RWPE1 (cell line): ENCODE results near the gene GALNT6.

Source experiments
- CTCF ChIA-PET: fragments of 350-600 bp; sonication (Branson Sonifier 250); formaldehyde crosslinking; extraction: SDS; loops from one replicate; lab custom pipeline; 2021; lab: Yijun Ruan, JAX
- POLR2A ChIA-PET: fragments of 400-600 bp; formaldehyde crosslinking; extraction: SDS; loops from one replicate; lab custom pipeline; 2020; ENCODE audit warnings: antibody characterized with exemption; ENCODE audit not compliant: low non-redundant PET; lab: Yijun Ruan, JAX
- DNase-seq: peaks from one replicate; pipeline ENCODE4 v3.0.0; 2012; ENCODE audit warnings: low spot score
- H3K27ac ChIP-seq: fragments of 450-650 bp; 2 replicates; pipeline ENCODE4 v1.5.1; 2017
- CTCF ChIP-seq: fragments of 450-650 bp; conservative IDR thresholded peaks from 2 replicates; pipeline ENCODE4 v1.5.1; 2017; ENCODE audit warnings: low read depth, mild to moderate bottlenecking

Gene GALNT6

DNA sequence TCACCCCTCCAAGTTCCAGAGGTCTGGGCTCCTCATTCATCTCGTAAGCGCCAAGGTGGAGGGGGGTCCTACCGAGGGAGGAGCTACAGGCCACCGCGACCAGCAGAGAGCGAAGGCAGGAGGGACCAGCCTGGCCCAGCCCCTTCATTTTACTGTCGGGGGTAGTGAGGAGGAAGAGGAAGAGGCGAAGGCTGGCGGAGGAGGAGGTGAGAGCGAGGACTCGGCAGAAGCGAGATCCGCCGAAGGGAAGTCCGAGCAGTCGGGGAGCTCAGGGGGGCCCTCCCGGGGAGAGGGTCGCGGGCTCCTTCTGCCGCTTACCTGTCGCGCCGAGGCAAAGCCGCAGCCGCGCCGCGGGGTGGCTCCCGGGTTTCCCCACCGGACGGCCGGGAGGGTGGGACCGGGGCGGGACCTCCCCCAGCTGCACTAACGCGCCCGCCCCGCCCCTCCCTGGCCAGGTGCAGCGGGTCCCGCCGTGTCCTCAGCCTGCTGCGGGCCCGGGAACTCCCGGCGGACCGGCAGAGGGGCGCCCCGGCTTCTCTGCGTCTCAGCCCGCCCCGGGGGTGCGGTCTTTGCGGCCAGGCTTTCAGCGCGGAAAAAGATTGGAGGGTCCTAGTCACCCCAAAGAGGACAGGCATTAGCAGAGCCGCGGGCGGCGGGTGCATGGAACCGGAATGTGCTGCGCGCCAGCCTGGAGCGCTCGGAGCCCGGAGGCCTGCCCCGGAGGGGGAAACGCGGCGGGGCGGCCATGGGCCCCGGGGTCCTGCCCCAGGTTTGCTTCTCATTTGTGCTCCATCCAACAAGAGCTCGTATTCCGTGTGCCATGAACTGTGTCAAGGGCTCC lies at the start of gene GALNT6:
GALNT6 (minus strand) TSS at position 124 of the 841 bp plus-strand sequence. CDS start 11,625 bp downstream, outside the sequence.
- CTCF ChIA-PET, result no interaction called here
- POLR2A ChIA-PET, result no interaction called here
- DNase-seq, result peak; percentile 64

DNA sequence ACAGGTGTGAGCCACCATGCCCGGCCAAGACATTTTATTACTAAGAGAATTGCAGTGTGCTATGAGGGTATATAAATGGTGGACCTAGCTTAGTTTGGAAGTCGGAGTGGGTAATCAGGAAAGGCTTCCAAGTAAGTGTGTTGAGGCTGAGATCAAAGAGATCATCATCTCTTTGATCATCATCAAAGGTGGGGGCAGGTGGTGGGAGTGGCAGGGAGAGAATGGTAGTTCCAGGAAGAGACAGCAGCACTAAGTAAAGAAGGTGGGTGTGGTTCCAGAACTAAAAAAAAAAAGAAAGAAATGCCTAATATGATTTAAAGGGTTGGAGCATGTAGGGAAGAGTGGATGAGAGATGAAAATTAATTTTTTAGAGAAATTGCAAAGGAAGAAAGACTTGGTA lies 48.1 kb upstream of the GALNT6 start:
- CTCF ChIA-PET, result interaction anchor here (0.5 to 1.3 kb wide), 4 partner anchors 13 to 113 kb away, joined by 3 to 8 read pairs (median 4); no protein-coding TSS in a partner anchor

More for the DNA sequence above, at the start of gene GALNT6:
- peak within 1 kb of the TSS; percentile 36 for H3K27ac ChIP-seq
- no peak for TF ChIP-seq CTCF

GRCh38 chr12:51437431-51437830 lies 46.2 kb upstream of the GALNT6 start:
- H3K27ac ChIP-seq, result no peak overlapping the region
- CTCF ChIA-PET, result interaction anchor here (0.5 to 1.1 kb wide), 6 partner anchors 16 to 347 kb away, joined by 3 to 5 read pairs (median 3); no protein-coding TSS in a partner anchor
- POLR2A ChIA-PET, result no interaction called here
- no peak for DNase-seq
- TF ChIP-seq CTCF, result no peak

More for the DNA sequence above, 48.1 kb upstream of the GALNT6 start:
- DNase-seq, result no peak
- TF ChIP-seq CTCF, result no peak
- POLR2A ChIA-PET, result no interaction called here
- no peak overlapping the region for H3K27ac ChIP-seq

- H3K27ac ChIP-seq, result no peak overlapping the region
- no peak for TF ChIP-seq CTCF
- no peak for DNase-seq
- POLR2A ChIA-PET, result no interaction called here
- CTCF ChIA-PET, result no interaction called here
Measured at GRCh38 chr12:51434305-51434704, 43.1 kb upstream of the GALNT6 start.

DNA sequence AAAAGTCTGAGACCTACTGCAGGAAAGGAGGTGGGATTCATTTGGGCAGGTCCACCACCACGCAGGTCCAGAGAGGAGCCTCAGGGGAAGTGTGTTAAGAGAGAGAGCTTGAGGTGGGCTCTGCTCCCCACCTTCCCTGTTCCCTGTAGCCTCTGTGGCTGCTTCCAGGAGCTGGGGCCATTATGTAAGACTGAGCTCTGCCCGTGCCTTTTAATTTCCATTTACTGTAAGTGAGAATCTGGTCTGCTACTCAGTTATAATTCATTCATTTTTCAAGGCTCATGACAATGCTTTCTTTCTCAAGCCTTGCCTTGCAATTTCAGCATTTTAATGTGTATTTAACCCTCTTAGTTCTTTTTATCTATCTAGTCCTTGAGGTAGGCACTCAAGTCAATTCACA lies 41.7 kb upstream of the GALNT6 start:
- DNase-seq, result no peak
- no peak overlapping the region for H3K27ac ChIP-seq
- no peak for TF ChIP-seq CTCF
- CTCF ChIA-PET, result no interaction called here
- POLR2A ChIA-PET, result no interaction called here

DNA sequence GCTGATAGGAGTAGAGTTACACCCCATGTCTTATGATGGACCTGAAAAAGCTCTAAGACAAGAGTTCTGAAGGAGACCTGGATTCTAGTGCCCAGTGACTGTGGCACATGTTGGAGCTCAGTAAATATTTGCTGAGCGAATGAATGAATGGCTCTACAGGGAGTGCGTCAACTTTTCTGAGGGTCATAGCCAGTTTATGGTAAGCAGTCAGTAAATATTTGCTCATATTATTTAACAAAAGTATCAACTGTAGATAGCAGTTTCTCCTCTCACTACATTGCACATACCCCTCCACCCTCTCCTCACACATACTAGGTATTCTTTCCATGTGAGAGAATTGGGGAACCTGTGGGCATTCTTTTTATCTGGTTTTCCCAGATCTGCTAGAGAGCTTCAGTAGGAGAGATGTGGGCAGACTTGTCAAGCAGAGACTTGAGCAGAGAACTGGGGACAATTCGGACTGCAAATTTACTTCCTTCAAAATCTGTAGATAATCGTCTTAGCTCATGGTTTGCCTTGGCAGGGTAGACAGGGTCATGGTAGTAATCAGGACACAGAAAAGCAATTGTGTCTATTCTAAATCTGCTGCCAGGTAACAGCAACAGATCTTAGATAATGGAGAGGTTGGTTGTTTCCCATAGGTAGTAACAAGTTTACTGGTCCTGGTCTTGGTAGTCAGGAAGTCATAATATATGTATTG lies 39.1 kb upstream of the GALNT6 start:
- TF ChIP-seq CTCF, result no peak
- H3K27ac ChIP-seq, result no peak overlapping the region
- ChIA-PET POLR2A (no interaction called here), CTCF (interaction anchor here (1.1 kb wide), 1 partner anchor 102 kb away, joined by 3 read pairs; no protein-coding TSS in a partner anchor)
- DNase-seq, result no peak
